Endodermal cell (in vitro differentiated cells): ENCODE data around the gene RNF130. TPM values are rescaled to one million over a fixed set of nuclear protein-coding genes. Genes with fewer than 3 reads are reported as not detected.

Experiments used
- DNase-seq: peaks from one replicate; pipeline ENCODE4 v3.0.0-alpha.2; 2017
- H3K27ac ChIP-seq: 2 replicates; pipeline ENCODE4 v1.5.1; 2013; ENCODE audit warnings: mild to moderate bottlenecking, low read depth, low read length, moderate library complexity
- H3K27me3 ChIP-seq: 2 replicates; pipeline ENCODE4 v1.6.1; 2013; ENCODE audit warnings: mild to moderate bottlenecking, low read length, moderate library complexity; ENCODE audit not compliant: insufficient read depth, control insufficient read depth, poor library complexity, severe bottlenecking
- H3K36me3 ChIP-seq: 2 replicates; pipeline ENCODE4 v1.7.0; 2013; ENCODE audit warnings: mild to moderate bottlenecking, low read length, moderate library complexity; ENCODE audit not compliant: control insufficient read depth, insufficient read depth
- H3K4me1 ChIP-seq: one replicate; pipeline ENCODE4 v1.7.0; 2013; ENCODE audit warnings: low read length; ENCODE audit not compliant: control insufficient read depth, insufficient read depth
- H3K4me3 ChIP-seq: 2 replicates; pipeline ENCODE4 v1.5.1; 2013; ENCODE audit warnings: mild to moderate bottlenecking, low read length, moderate library complexity
- H3K9ac ChIP-seq: 2 replicates; pipeline ENCODE4 v1.6.1; 2013; ENCODE audit warnings: mild to moderate bottlenecking, low read length, moderate library complexity; ENCODE audit not compliant: poor library complexity, severe bottlenecking; ENCODE audit errors: extremely low read depth
- H3K9me3 ChIP-seq: 2 replicates; pipeline ENCODE4 v1.6.1; 2013; ENCODE audit warnings: mild to moderate bottlenecking, low read length, moderate library complexity; ENCODE audit not compliant: control insufficient read depth
- H3K27ac Mint-ChIP-seq: 2 replicates; pipeline ENCODE4 v1.8.0; 2020; ENCODE audit warnings: mixed read lengths
- H3K27me3 Mint-ChIP-seq: 2 replicates; pipeline ENCODE4 v1.8.0; 2021; ENCODE audit warnings: mild to moderate bottlenecking, mixed read lengths; ENCODE audit not compliant: insufficient read depth
- H3K36me3 Mint-ChIP-seq: 2 replicates; pipeline ENCODE4 v1.8.0; 2020; ENCODE audit warnings: low read depth, mixed read lengths
- H3K4me1 Mint-ChIP-seq: 2 replicates; pipeline ENCODE4 v1.8.0; 2020; ENCODE audit warnings: mixed read lengths
- H3K4me3 Mint-ChIP-seq: 2 replicates; pipeline ENCODE4 v1.8.0; 2020; ENCODE audit warnings: mild to moderate bottlenecking, moderate library complexity, mixed read lengths
- H3K9me3 Mint-ChIP-seq: 2 replicates; pipeline ENCODE4 v1.8.0; 2020; ENCODE audit warnings: mild to moderate bottlenecking, mixed read lengths
- CTCF ChIP-seq: fragments of 200-600 bp; sonication (generic); conservative IDR thresholded peaks from 2 replicates; pipeline ENCODE4 v1.5.0; 2021; ENCODE audit warnings: antibody characterized with exemption, mild to moderate bottlenecking
- WGBS, 2 experiments: methylation state at CpG; one replicate each; pipeline versions ENCODE4 v1.1.5 to v1.1.7; 2013; ENCODE audit warnings: missing lambda C conversion rate in 2 of 2, mixed read lengths in 1 of 2; ENCODE audit not compliant: insufficient coverage in 1 of 2, insufficient read length in 1 of 2; 5-methylcytosine and 5-hydroxymethylcytosine counted together
- total RNA-seq, 2 donors: library from RNA; stranded (reverse); fragmentation: NEBNext Ultra II Directional in 1 of 2; extraction: Animal tissue kit (Norgen Biotek cat#: 25700) in 1 of 2; gene quantifications; 2 replicates in 1 of 2; 3 replicates in 1 of 2; pipeline ENCODE4 v1.2.1, GENCODE V29; 2021

The RNF130 gene
- total RNA-seq, 2 donors from 2014 or later = 64.7 to 74.4 TPM

GRCh38 chr5:179908528-179908927, 163.0 kb downstream of the RNF130 start:
- no peak overlapping the region for H3K9ac ChIP-seq
- no peak overlapping the region for H3K4me3 ChIP-seq
- Mint-ChIP-seq H3K4me1 (no peaks in the 10 kb centered on the region), H3K36me3 (peaks cover 20% of the 10 kb centered on the region), H3K9me3 (no peaks in the 10 kb centered on the region), H3K27me3 (no peaks in the 10 kb centered on the region), H3K4me3 (peak overlapping the region; percentile 76), H3K27ac (no peak overlapping the region)
- H3K27ac ChIP-seq = no peak overlapping the region
- H3K4me1 ChIP-seq = no peaks in the 10 kb centered on the region
- TF ChIP-seq CTCF = peak; percentile 73
- DNase-seq = peak; percentile 89
- no peaks in the 10 kb centered on the region for H3K9me3 ChIP-seq
- H3K36me3 ChIP-seq = peaks cover 17% of the 10 kb centered on the region
- H3K27me3 ChIP-seq = no peaks in the 10 kb centered on the region
- WGBS, 2 experiments = 87% methylated on average over 10 to 16 of the region's 16 CpGs

- peak; percentile 85 for DNase-seq
- Mint-ChIP-seq H3K27me3 (no peaks in the 10 kb centered on the region), H3K4me3 (peak within 1 kb of the TSS; percentile 76), H3K36me3 (peaks cover 27% of the 10 kb centered on the region), H3K9me3 (no peaks in the 10 kb centered on the region), H3K4me1 (no peaks in the 10 kb centered on the region), H3K27ac (no peak within 1 kb of the TSS)
- TF ChIP-seq CTCF = peak; percentile 58
- Histone ChIP-seq H3K36me3 (peaks cover 24% of the 10 kb centered on the region), H3K9ac (peak within 1 kb of the TSS; percentile 34), H3K27me3 (no peaks in the 10 kb centered on the region), H3K4me1 (no peaks in the 10 kb centered on the region), H3K9me3 (no peaks in the 10 kb centered on the region), H3K4me3 (peak within 1 kb of the TSS; percentile 85), H3K27ac (no peak within 1 kb of the TSS)
- 6 to 21% methylated on average over 23 to 105 of the region's 105 CpGs for WGBS, 2 experiments
Measured at GRCh38 chr5:179907556-179908324, 163.8 kb downstream of the RNF130 start, which contains the start of gene TBC1D9B. TSS of gene TBC1D9B (minus strand) at chr5:179907897. CDS start at chr5:179907821, 76 bp downstream.

GRCh38 chr5:179906795-179907555, 164.6 kb downstream of the RNF130 start:
- DNase-seq = peak; percentile 73
- Mint-ChIP-seq H3K9me3 (no peaks in the 10 kb centered on the region), H3K4me3 (peak overlapping the region; percentile 76), H3K4me1 (no peaks in the 10 kb centered on the region), H3K27ac (no peak overlapping the region), H3K27me3 (no peaks in the 10 kb centered on the region), H3K36me3 (peaks cover 28% of the 10 kb centered on the region)
- H3K9ac ChIP-seq = peak overlapping the region; percentile 34
- 25 to 65% methylated on average over 18 to 50 of the region's 50 CpGs for WGBS, 2 experiments
- H3K27ac ChIP-seq = no peak overlapping the region
- H3K36me3 ChIP-seq = peaks cover 24% of the 10 kb centered on the region
- no peak for TF ChIP-seq CTCF
- H3K4me3 ChIP-seq = peak overlapping the region; percentile 85
- no peaks in the 10 kb centered on the region for H3K9me3 ChIP-seq
- H3K4me1 ChIP-seq = no peaks in the 10 kb centered on the region
- no peaks in the 10 kb centered on the region for H3K27me3 ChIP-seq
